Measurements from ENCODE around the gene ZSCAN16.

The ZSCAN16 gene

DNA sequence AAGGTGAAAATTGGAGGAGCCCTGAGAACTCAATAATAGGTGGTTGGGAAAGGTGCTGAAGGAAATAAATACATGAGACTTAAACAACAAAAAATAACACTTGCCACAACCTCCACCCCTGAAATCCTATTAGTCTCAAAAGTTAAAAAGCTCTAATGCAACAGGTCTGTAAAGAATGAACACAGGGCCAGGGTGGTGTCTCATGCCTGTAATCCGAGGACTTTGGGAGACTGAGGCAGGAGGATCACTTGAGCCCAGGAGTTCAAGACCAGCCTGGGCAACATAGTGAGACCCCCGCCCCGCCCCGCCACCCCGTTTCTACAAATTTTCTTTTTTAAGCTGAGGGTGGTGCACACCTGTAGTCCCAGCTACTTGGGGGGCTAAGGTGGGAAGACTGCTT is 16.2 kb downstream of the ZSCAN16 start:
- Histone ChIP-seq H3K9me3 (ENCODE audit: severe bottlenecking) (no peaks in the 10 kb centered on the region), H3K27me3 (ENCODE audit: insufficient read depth, low read depth, severe bottlenecking) (no peaks in the 10 kb centered on the region), H3K27ac (no peak overlapping the region), H3K4me3 (ENCODE audit: low read depth, low read length) (no peak overlapping the region), H3K36me3 (peaks cover 25% of the 10 kb centered on the region)
- no peak for DNase-seq
- TF ChIP-seq, protein P1, sequence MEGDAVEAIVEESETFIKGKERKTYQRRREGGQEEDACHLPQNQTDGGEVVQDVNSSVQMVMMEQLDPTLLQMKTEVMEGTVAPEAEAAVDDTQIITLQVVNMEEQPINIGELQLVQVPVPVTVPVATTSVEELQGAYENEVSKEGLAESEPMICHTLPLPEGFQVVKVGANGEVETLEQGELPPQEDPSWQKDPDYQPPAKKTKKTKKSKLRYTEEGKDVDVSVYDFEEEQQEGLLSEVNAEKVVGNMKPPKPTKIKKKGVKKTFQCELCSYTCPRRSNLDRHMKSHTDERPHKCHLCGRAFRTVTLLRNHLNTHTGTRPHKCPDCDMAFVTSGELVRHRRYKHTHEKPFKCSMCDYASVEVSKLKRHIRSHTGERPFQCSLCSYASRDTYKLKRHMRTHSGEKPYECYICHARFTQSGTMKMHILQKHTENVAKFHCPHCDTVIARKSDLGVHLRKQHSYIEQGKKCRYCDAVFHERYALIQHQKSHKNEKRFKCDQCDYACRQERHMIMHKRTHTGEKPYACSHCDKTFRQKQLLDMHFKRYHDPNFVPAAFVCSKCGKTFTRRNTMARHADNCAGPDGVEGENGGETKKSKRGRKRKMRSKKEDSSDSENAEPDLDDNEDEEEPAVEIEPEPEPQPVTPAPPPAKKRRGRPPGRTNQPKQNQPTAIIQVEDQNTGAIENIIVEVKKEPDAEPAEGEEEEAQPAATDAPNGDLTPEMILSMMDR (IDR thresholded peaks at IDR 0.05; ENCODE audit: low read depth, low read length) = no peak

DNA sequence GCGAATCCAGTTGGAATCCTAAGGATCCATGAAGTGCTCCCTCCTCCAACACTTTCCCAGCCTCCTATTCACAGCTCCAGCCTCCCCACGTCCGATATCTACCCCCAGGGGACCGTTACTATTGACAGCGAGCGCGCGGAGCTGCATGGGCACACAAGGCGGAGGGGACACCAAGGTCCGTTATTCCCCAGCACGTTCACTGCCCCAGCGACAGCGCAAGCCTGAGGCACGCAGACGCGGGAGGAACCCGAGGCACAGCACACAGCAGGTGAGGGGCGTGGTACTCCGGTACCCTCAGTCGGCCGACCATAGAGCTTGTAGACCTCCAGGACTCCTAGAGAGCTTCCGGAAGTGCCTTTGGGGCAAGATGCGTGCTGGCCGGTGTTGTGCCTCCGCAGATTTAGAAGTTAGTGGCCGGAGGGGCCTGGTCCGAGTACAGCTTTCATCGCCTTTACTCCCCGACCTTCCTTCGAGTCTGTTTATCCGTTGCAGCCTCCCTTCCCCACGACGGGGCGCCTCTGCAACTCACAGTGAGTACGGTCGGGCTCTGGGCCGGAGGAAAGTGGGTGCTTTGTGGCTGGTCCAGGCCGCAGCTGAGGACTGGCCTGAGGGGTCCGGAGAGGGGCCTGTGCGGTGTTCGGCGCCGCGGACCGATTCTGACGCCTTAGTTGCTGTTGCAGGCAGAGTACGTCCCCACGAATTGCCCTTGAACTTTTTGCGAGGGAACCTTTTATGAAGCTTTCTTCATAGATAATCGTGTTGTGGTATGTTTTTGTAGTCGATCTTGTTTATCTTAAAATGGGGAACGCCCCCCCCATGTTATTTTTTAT is 17.3 kb downstream of the ZSCAN16 start, which contains the start of gene ZKSCAN8:
ZKSCAN8 (plus strand) TSS at position 384 of the 830 bp plus-strand sequence. CDS start 6,525 bp downstream, outside the sequence.
- peak; percentile 99 for DNase-seq
- Histone ChIP-seq H3K9me3 (ENCODE audit: severe bottlenecking) (no peaks in the 10 kb centered on the region), H3K36me3 (peaks cover 35% of the 10 kb centered on the region), H3K27me3 (ENCODE audit: insufficient read depth, low read depth, severe bottlenecking) (no peaks in the 10 kb centered on the region), H3K4me3 (ENCODE audit: low read depth, low read length) (peak within 1 kb of the TSS; percentile 92), H3K27ac (peak within 1 kb of the TSS; percentile 72)
- TF ChIP-seq, protein P1 (IDR thresholded peaks at IDR 0.05; ENCODE audit: low read depth, low read length) = 0 out of 2 replicates have a peak, but pooled peaks have one; percentile 18

DNA sequence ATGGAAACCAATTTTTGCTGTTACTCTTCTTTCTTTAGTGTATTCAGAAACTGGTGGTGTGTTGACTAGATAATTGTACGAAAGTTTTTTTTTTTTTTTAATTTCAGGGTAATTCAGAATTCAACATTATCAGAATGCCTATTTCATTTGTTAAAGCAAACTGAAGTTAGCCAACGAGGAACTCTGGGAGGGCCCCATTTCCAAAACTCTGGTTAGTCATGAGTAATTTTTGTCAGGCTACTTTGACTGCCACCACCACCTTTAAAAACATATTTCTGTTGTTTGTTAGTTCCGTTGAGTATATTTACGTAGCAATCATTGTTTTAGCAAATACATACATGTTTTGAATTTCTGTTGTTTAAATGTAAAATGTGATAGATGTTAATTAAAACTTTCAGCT is 18.0 kb downstream of the ZSCAN16 start:
- TF ChIP-seq, protein P1 (IDR thresholded peaks at IDR 0.05; ENCODE audit: low read depth, low read length) = no peak
- H3K9me3 ChIP-seq (ENCODE audit: severe bottlenecking) = no peaks in the 10 kb centered on the region
- peaks cover 37% of the 10 kb centered on the region for H3K36me3 ChIP-seq
- DNase-seq = no peak
- H3K27ac ChIP-seq = peak overlapping the region; percentile 72
- H3K4me3 ChIP-seq (ENCODE audit: low read depth, low read length) = peak overlapping the region; percentile 92
- H3K27me3 ChIP-seq (ENCODE audit: insufficient read depth, low read depth, severe bottlenecking) = no peaks in the 10 kb centered on the region

DNA sequence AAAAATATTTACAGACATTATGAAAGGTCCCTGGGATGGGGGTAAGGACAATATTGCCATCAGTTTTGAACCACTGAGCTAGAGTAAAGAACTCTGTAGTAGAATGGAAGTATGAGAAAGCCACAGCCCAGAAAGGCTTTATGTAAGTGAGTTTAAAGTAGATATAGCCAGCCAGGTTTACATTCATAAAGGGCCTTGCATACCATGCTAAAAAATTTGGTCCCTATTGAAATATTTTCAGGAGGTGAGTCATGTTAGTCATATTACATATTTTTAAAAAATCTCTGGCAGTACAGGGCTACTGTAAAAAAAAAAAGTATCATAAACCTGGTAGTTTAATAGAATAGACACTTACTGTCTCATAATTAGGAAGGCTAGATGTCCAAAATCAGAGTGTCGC is 20.8 kb downstream of the ZSCAN16 start:
- Histone ChIP-seq H3K4me3 (ENCODE audit: low read depth, low read length) (no peak overlapping the region), H3K9me3 (ENCODE audit: severe bottlenecking) (no peaks in the 10 kb centered on the region), H3K36me3 (peaks cover 65% of the 10 kb centered on the region), H3K27me3 (ENCODE audit: insufficient read depth, low read depth, severe bottlenecking) (no peaks in the 10 kb centered on the region), H3K27ac (no peak overlapping the region)
- DNase-seq = no peak
- TF ChIP-seq, protein P1 (IDR thresholded peaks at IDR 0.05; ENCODE audit: low read depth, low read length) = no peak

DNA sequence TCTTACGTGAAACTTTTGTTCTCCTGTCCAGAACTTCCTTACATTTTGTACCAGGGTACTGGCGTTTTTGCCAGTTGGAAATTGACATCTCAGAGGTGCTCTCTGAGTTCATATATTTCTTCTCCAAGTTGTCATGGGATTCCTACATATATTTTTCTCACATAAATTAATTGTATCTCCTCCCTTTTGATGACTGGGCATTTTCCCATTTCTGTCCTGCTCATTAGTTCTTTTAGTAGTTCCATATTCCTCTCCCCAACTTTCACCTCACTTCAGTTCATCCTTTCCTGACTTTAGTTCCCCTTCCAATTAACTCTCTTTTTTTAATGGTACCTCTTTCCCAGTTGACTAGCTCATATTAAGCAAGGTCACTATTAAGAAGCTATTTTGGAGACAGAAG is 28.1 kb downstream of the ZSCAN16 start:
- H3K27me3 ChIP-seq (ENCODE audit: insufficient read depth, low read depth, severe bottlenecking) = no peaks in the 10 kb centered on the region
- peaks cover 2% of the 10 kb centered on the region for H3K9me3 ChIP-seq (ENCODE audit: severe bottlenecking)
- H3K4me3 ChIP-seq (ENCODE audit: low read depth, low read length) = no peak overlapping the region
- TF ChIP-seq, protein P1 (IDR thresholded peaks at IDR 0.05; ENCODE audit: low read depth, low read length) = no peak
- H3K27ac ChIP-seq = no peak overlapping the region
- peaks cover 99% of the 10 kb centered on the region for H3K36me3 ChIP-seq
- no peak for DNase-seq

All from WERI-Rb-1 (cell line).